Erythroblast (primary cell): ENCODE results near the gene DCP1A.

ENCODE experiments used
- GATA1 ChIP-seq: IDR thresholded peaks from 2 replicates; pipeline ENCODE4 v1.6.1; 2011; ENCODE audit warnings: low read depth, mild to moderate bottlenecking, control low read depth, low read length, moderate library complexity
- POLR2A ChIP-seq: IDR thresholded peaks from 2 replicates; pipeline ENCODE4 v1.6.1; 2011; ENCODE audit warnings: mild to moderate bottlenecking, low read length

- TF ChIP-seq POLR2A (no peak), GATA1 (no peak)
Observed at GRCh38 chr3:53287131-53287629, 60.2 kb downstream of the DCP1A start.
